Glutamatergic neuron (in vitro differentiated cells): Measurements from ENCODE around the gene CCND1. TPM values are rescaled to one million over a fixed set of nuclear protein-coding genes. Genes with fewer than 3 reads are reported as not detected.
A peak's percentile ranks its signal among the peaks of the same experiment; 100 is the strongest.

Experiments
- DNase-seq: peaks from one replicate; pipeline ENCODE4 v3.0.0; 2022
- H3K27ac Mint-ChIP-seq: one replicate; pipeline ENCODE4 v1.8.0; 2020; ENCODE audit warnings: mild to moderate bottlenecking, mixed read lengths, inconsistent platforms; ENCODE audit not compliant: unreplicated experiment
- H3K27me3 Mint-ChIP-seq: one replicate; pipeline ENCODE4 v1.8.0; 2020; ENCODE audit warnings: mild to moderate bottlenecking, moderate library complexity, mixed read lengths, inconsistent platforms; ENCODE audit not compliant: unreplicated experiment
- H3K36me3 Mint-ChIP-seq: one replicate; pipeline ENCODE4 v1.8.0; 2020; ENCODE audit warnings: mild to moderate bottlenecking, mixed read lengths, inconsistent platforms; ENCODE audit not compliant: unreplicated experiment
- H3K4me1 Mint-ChIP-seq: one replicate; pipeline ENCODE4 v1.8.0; 2020; ENCODE audit warnings: mild to moderate bottlenecking, low read depth, mixed read lengths, inconsistent platforms; ENCODE audit not compliant: unreplicated experiment
- H3K4me3 Mint-ChIP-seq: one replicate; pipeline ENCODE4 v1.8.0; 2020; ENCODE audit warnings: mild to moderate bottlenecking, mixed read lengths, inconsistent platforms; ENCODE audit not compliant: unreplicated experiment
- H3K9me3 Mint-ChIP-seq: one replicate; pipeline ENCODE4 v1.8.0; 2020; ENCODE audit warnings: mild to moderate bottlenecking, moderate library complexity, mixed read lengths, inconsistent platforms; ENCODE audit not compliant: unreplicated experiment
- CTCF ChIP-seq: fragments of 200-600 bp; sonication (generic); IDR thresholded peaks from one replicate; pipeline ENCODE4 v1.5.0; 2021; ENCODE audit not compliant: partially characterized antibody, unreplicated experiment
- long read RNA-seq: library from polyadenylated mRNA; unstranded; transcript quantifications from one replicate; pipeline ENCODE4 v2.0.0, GENCODE V29; 2020; ENCODE audit not compliant: unreplicated experiment
- total RNA-seq: library from RNA; stranded (reverse); fragmentation: NEBNext Ultra II Directional; extraction: Animal tissue kit (Norgen Biotek cat#: 25700); gene quantifications from one replicate; pipeline ENCODE4 v1.2.1, GENCODE V29; 2021; ENCODE audit not compliant: unreplicated experiment

CCND1 gene
- total RNA-seq, result 36.1 TPM
- long read RNA-seq, full-length matches to known transcripts, result 6 of 11 reads
- long read RNA-seq, partial matches to known transcripts, result 0 of 11 reads
- long read RNA-seq, other reads (novel, unspliced or antisense), result 5 of 11 reads

- Mint-ChIP-seq H3K27ac (no peak within 1 kb of the TSS), H3K36me3 (no peaks in the 10 kb centered on the region), H3K4me3 (peak within 1 kb of the TSS; percentile 81), H3K9me3 (peaks cover 6% of the 10 kb centered on the region), H3K4me1 (peaks cover 5% of the 10 kb centered on the region), H3K27me3 (peaks cover 12% of the 10 kb centered on the region)
- DNase-seq, result peak; percentile 74
- no peak for TF ChIP-seq CTCF
Observed at GRCh38 chr11:69640995-69641581, at the start of gene CCND1. CCND1 (plus strand) TSS chr11:69641156; CDS start chr11:69641314, 158 bp downstream.

- no peak for DNase-seq
- Mint-ChIP-seq H3K9me3 (peaks cover 2% of the 10 kb centered on the region), H3K4me3 (no peak overlapping the region), H3K4me1 (no peaks in the 10 kb centered on the region), H3K36me3 (peaks cover 12% of the 10 kb centered on the region), H3K27me3 (no peaks in the 10 kb centered on the region), H3K27ac (no peak overlapping the region)
- TF ChIP-seq CTCF, result no peak
Observed at GRCh38 chr11:69592986-69593650, 47.8 kb upstream of the CCND1 start.

GRCh38 chr11:69593851-69594250, 47.1 kb upstream of the CCND1 start:
- H3K27ac Mint-ChIP-seq, result no peak overlapping the region
- DNase-seq, result no peak
- peaks cover 2% of the 10 kb centered on the region for H3K9me3 Mint-ChIP-seq
- TF ChIP-seq CTCF, result no peak
- no peaks in the 10 kb centered on the region for H3K4me1 Mint-ChIP-seq
- peaks cover 12% of the 10 kb centered on the region for H3K36me3 Mint-ChIP-seq
- no peaks in the 10 kb centered on the region for H3K27me3 Mint-ChIP-seq
- no peak overlapping the region for H3K4me3 Mint-ChIP-seq

- Mint-ChIP-seq H3K4me1 (no peaks in the 10 kb centered on the region), H3K36me3 (peaks cover 12% of the 10 kb centered on the region), H3K27me3 (no peaks in the 10 kb centered on the region), H3K9me3 (peaks cover 2% of the 10 kb centered on the region), H3K27ac (no peak overlapping the region), H3K4me3 (no peak overlapping the region)
- DNase-seq, result no peak
- no peak for TF ChIP-seq CTCF
Observed at GRCh38 chr11:69594481-69594880, 46.5 kb upstream of the CCND1 start.
